Keratinocyte (primary cell): ENCODE data around the gene NAP1L5. TPM values are rescaled to one million over a fixed set of nuclear protein-coding genes. Genes with fewer than 3 reads are reported as not detected.

Experiments used
- DNase-seq: peaks from one replicate; pipeline ENCODE4 v3.0.0-alpha.2; 2011; ENCODE audit warnings: low read depth, missing footprints, low spot score
- FAIRE-seq: peaks from 2 replicates; lab custom pipeline; 2011; peaks lifted over from hg19 to GRCh38; lab: Jason Lieb, UNC
- H2AFZ ChIP-seq: 2 replicates; pipeline ENCODE4 v1.6.0; 2012; ENCODE audit warnings: low read length, control low read depth, inconsistent platforms; ENCODE audit not compliant: control insufficient read depth
- H3K27ac ChIP-seq: 2 replicates; pipeline ENCODE4 v1.5.1; 2011; ENCODE audit warnings: low read length; ENCODE audit not compliant: control insufficient read depth, insufficient read depth
- H3K27me3 ChIP-seq: 3 replicates; pipeline ENCODE4 v1.6.0; 2011; ENCODE audit warnings: low read length; ENCODE audit not compliant: control insufficient read depth, insufficient read depth; ENCODE audit errors: extremely low read depth
- H3K36me3 ChIP-seq, 2 experiments: 2 replicates in 1 of 2; 3 replicates in 1 of 2; pipeline ENCODE4 v1.5.1; 2011; ENCODE audit warnings: low read length in 2 of 2, mild to moderate bottlenecking in 1 of 2; ENCODE audit not compliant: control insufficient read depth in 2 of 2, insufficient read depth in 2 of 2; ENCODE audit errors: extremely low read depth in 1 of 2
- H3K4me1 ChIP-seq: 3 replicates; pipeline ENCODE4 v1.5.1; 2011; ENCODE audit warnings: low read length; ENCODE audit not compliant: control insufficient read depth, insufficient read depth; ENCODE audit errors: extremely low read depth
- H3K4me2 ChIP-seq: 3 replicates; pipeline ENCODE4 v1.6.0; 2011; ENCODE audit warnings: low read depth, low read length; ENCODE audit not compliant: control insufficient read depth, insufficient read depth; ENCODE audit errors: extremely low read depth
- H3K4me3 ChIP-seq, 3 experiments: fragments of 200-600 bp in 1 of 3; sonication (generic) in 1 of 3; 2 replicates in 2 of 3; 3 replicates in 1 of 3; pipeline ENCODE4 v1.5.1; 2011 to 2016; ENCODE audit warnings: low read length in 3 of 3, mild to moderate bottlenecking in 3 of 3, control low read depth in 2 of 3, inconsistent platforms in 1 of 3, low read depth in 1 of 3, mixed read lengths in 1 of 3, mixed run types in 1 of 3, moderate library complexity in 1 of 3; ENCODE audit not compliant: control insufficient read depth in 2 of 3, insufficient read depth in 2 of 3; ENCODE audit errors: extremely low read depth in 1 of 3
- H3K79me2 ChIP-seq: 2 replicates; pipeline ENCODE4 v1.6.0; 2012; ENCODE audit warnings: low read length; ENCODE audit not compliant: control insufficient read depth, insufficient read depth
- H3K9ac ChIP-seq: 3 replicates; pipeline ENCODE4 v1.6.0; 2011; ENCODE audit warnings: low read length; ENCODE audit not compliant: control insufficient read depth, insufficient read depth; ENCODE audit errors: extremely low read depth
- H3K9me1 ChIP-seq: 3 replicates; pipeline ENCODE4 v1.6.0; 2011; ENCODE audit warnings: low read length; ENCODE audit not compliant: control insufficient read depth, insufficient read depth; ENCODE audit errors: extremely low read depth
- H3K9me3 ChIP-seq: 2 replicates; pipeline ENCODE4 v1.5.1; 2012; ENCODE audit warnings: low read depth, low read length; ENCODE audit not compliant: control insufficient read depth
- H4K20me1 ChIP-seq: 3 replicates; pipeline ENCODE4 v1.6.0; 2011; ENCODE audit warnings: low read length; ENCODE audit not compliant: control insufficient read depth, insufficient read depth; ENCODE audit errors: extremely low read depth
- EZH2 ChIP-seq: IDR thresholded peaks from one replicate; pipeline ENCODE4 v1.6.1; 2012; ENCODE audit warnings: inconsistent platforms, mild to moderate bottlenecking, low read length, moderate library complexity
- dilution Hi-C: fragments of 300-500 bp; cut with MboI; formaldehyde crosslinking; loops from one replicate; pipeline ENCODE4 v1.7.0; 2020; ENCODE audit warnings: low sequenced_read_pairs; ENCODE audit not compliant: extremely low pct_ligation_motif_present
- polyA plus RNA-seq, 5 experiments: library from polyadenylated mRNA; depleted of rRNA in 3 of 5; stranded (reverse) in 3 of 5; stranded (forward) in 1 of 5; unstranded in 1 of 5; fragments of >200 nt; gene quantifications; 1 replicate in 1 of 5; 2 replicates in 3 of 5; 3 replicates in 1 of 5; pipeline versions ENCODE4 v1.2.1 to v1.2.3, GENCODE V29; 2011 to 2012; ENCODE audit warnings: missing spikeins in 2 of 5, low read depth in 1 of 5, low replicate concordance in 1 of 5
- TF ChIP-seq, protein P1 (sequence below), 3 experiments: IDR thresholded peaks in 1 of 3; conservative IDR thresholded peaks in 1 of 3; optimal IDR thresholded peaks in 1 of 3; 2 replicates in 2 of 3; 3 replicates in 1 of 3; pipeline versions ENCODE3 to v1.5.1; 2011; ENCODE audit warnings: low read length in 3 of 3, mild to moderate bottlenecking in 3 of 3, moderate library complexity in 2 of 3, control low read depth in 1 of 3, inconsistent platforms in 1 of 3; ENCODE audit not compliant: insufficient read depth in 2 of 3; ENCODE audit errors: extremely low read depth in 1 of 3

NAP1L5 gene
- polyA plus RNA-seq, 1 donor (not counting 4 experiments of a cell fraction or from before 2014, with no cell fraction given): 1.8 TPM

DNA sequence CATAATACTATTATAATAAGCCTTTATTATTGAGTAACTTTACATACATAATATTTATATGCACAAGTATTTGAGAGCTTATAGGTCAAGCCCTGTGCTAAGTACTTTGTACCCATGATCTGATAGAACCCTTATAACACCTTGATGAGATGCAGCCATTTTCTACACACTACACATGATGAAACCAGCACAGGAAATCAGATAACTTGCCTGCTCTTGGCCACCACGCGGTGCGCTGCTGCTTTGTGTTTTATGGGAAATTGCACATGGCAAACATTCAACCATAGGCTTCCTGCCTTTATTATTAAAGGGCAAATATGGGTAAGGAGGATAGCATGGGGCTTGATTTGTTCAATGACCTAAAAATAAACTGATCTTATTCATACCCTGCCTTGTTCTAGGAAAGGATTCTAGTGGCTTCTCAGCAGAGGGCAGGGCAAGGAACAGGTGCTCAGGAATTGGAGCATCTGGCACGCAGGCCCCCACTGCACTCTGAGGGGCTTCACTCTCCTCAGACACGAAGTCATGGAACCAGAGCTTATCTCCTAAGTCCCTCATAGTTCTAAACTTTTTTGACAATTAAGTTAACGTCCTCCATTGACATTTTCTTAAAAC, 31.6 kb upstream of the NAP1L5 start:
- Histone ChIP-seq H3K9me1 (no peaks in the 10 kb centered on the region), H3K4me1 (no peaks in the 10 kb centered on the region), H3K27me3 (no peaks in the 10 kb centered on the region), H3K79me2 (no peaks in the 10 kb centered on the region), H3K36me3 (peaks cover 10 to 22% of the 10 kb centered on the region in 2 experiments), H3K9me3 (no peaks in the 10 kb centered on the region), H3K9ac (no peak overlapping the region), H4K20me1 (no peaks in the 10 kb centered on the region), H2AFZ (no peak overlapping the region), H3K4me2 (no peak overlapping the region), H3K4me3 (no peak overlapping the region), H3K27ac (no peak overlapping the region)
- dilution Hi-C loops: no loop called here
- TF ChIP-seq, protein P1, sequence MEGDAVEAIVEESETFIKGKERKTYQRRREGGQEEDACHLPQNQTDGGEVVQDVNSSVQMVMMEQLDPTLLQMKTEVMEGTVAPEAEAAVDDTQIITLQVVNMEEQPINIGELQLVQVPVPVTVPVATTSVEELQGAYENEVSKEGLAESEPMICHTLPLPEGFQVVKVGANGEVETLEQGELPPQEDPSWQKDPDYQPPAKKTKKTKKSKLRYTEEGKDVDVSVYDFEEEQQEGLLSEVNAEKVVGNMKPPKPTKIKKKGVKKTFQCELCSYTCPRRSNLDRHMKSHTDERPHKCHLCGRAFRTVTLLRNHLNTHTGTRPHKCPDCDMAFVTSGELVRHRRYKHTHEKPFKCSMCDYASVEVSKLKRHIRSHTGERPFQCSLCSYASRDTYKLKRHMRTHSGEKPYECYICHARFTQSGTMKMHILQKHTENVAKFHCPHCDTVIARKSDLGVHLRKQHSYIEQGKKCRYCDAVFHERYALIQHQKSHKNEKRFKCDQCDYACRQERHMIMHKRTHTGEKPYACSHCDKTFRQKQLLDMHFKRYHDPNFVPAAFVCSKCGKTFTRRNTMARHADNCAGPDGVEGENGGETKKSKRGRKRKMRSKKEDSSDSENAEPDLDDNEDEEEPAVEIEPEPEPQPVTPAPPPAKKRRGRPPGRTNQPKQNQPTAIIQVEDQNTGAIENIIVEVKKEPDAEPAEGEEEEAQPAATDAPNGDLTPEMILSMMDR (optimal IDR thresholded peaks at IDR 0.05 in 1 of 3, IDR thresholded peaks at IDR 0.05 in 1 of 3, conservative IDR thresholded peaks at IDR 0.05 in 1 of 3; ENCODE audit: extremely low read depth in 1 of 3, insufficient read depth in 2 of 3, low read length in 3 of 3): no peak
- DNase-seq (no peak), FAIRE-seq (no peak)

DNA sequence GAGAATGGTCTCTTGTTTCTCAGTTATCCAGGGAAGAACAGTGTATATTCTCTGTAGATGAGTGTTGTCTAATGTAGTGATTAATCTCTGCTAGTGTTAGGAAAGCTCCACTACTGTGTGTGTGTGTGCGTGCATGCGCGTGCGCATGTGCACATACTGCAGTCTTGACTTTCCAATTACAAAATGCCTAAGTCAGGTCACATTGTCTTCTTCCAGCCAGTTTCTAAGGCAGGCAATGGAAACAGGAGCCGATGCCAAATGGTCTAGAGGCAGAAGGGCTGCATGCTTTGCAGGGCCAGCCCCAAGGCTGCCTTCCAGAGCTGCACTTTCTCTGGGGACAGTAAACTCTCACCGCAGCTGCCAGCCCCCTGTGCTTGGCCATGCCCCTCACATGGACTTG, 30.5 kb upstream of the NAP1L5 start:
- no peak overlapping the region for H3K9ac ChIP-seq
- TF ChIP-seq EZH2: no peak
- TF ChIP-seq, protein P1 (optimal IDR thresholded peaks at IDR 0.05 in 1 of 3, IDR thresholded peaks at IDR 0.05 in 1 of 3, conservative IDR thresholded peaks at IDR 0.05 in 1 of 3; ENCODE audit: extremely low read depth in 1 of 3, insufficient read depth in 2 of 3, low read length in 3 of 3): no peak
- H2AFZ ChIP-seq: no peak overlapping the region
- dilution Hi-C loops: no loop called here
- H3K4me2 ChIP-seq: no peak overlapping the region
- DNase-seq (no peak), FAIRE-seq (no peak)
- no peaks in the 10 kb centered on the region for H3K79me2 ChIP-seq
- H3K36me3 ChIP-seq: peaks cover 16 to 27% of the 10 kb centered on the region in 2 experiments
- no peak overlapping the region for H3K27ac ChIP-seq
- H3K9me1 ChIP-seq: no peaks in the 10 kb centered on the region
- no peaks in the 10 kb centered on the region for H3K9me3 ChIP-seq
- H4K20me1 ChIP-seq: no peaks in the 10 kb centered on the region
- H3K4me3 ChIP-seq: no peak overlapping the region
- H3K27me3 ChIP-seq: no peaks in the 10 kb centered on the region
- no peaks in the 10 kb centered on the region for H3K4me1 ChIP-seq
